ENCODE results near the gene YAP1.

Gene YAP1

GRCh38 chr11:102117472-102118113, 7.3 kb downstream of the YAP1 start:
- peak overlapping the region in 1 of 2 donors; percentile 38 for H3K27ac ChIP-seq
- H3K4me1 ChIP-seq = peaks cover 0 to 97% (median 52%) of the 10 kb centered on the region in 4 donors
- intact Hi-C loops (cut with DNase I; ENCODE audit: low total_unique reads) = loop anchor here (10.0 kb wide), 1 partner anchor 57 kb away; no protein-coding TSS in a partner anchor
- no peaks in the 10 kb centered on the region for H3K27me3 ChIP-seq
- H3K9me3 ChIP-seq = no peaks in the 10 kb centered on the region
- H3K4me3 ChIP-seq = no peak overlapping the region
- TF ChIP-seq, protein P1, sequence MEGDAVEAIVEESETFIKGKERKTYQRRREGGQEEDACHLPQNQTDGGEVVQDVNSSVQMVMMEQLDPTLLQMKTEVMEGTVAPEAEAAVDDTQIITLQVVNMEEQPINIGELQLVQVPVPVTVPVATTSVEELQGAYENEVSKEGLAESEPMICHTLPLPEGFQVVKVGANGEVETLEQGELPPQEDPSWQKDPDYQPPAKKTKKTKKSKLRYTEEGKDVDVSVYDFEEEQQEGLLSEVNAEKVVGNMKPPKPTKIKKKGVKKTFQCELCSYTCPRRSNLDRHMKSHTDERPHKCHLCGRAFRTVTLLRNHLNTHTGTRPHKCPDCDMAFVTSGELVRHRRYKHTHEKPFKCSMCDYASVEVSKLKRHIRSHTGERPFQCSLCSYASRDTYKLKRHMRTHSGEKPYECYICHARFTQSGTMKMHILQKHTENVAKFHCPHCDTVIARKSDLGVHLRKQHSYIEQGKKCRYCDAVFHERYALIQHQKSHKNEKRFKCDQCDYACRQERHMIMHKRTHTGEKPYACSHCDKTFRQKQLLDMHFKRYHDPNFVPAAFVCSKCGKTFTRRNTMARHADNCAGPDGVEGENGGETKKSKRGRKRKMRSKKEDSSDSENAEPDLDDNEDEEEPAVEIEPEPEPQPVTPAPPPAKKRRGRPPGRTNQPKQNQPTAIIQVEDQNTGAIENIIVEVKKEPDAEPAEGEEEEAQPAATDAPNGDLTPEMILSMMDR (IDR thresholded peaks at IDR 0.05) = no peak
- DNase-seq = no peak
- no peaks in the 10 kb centered on the region for H3K36me3 ChIP-seq

- no peaks in the 10 kb centered on the region for H3K27me3 ChIP-seq
- H3K9me3 ChIP-seq = no peaks in the 10 kb centered on the region
- H3K36me3 ChIP-seq = no peaks in the 10 kb centered on the region
- DNase-seq = no peak
- peaks cover 0 to 83% (median 43%) of the 10 kb centered on the region in 4 donors for H3K4me1 ChIP-seq
- intact Hi-C loops (cut with DNase I; ENCODE audit: low total_unique reads) = loop anchor here (10.0 kb wide), 1 partner anchor 56 kb away; no protein-coding TSS in a partner anchor
- peak overlapping the region; percentile 24 to 25 for H3K27ac ChIP-seq
- TF ChIP-seq, protein P1 (IDR thresholded peaks at IDR 0.05) = no peak
- no peak overlapping the region for H3K4me3 ChIP-seq
Observed at GRCh38 chr11:102118937-102119336, 8.7 kb downstream of the YAP1 start.

- Histone ChIP-seq H3K27ac (peak overlapping the region; percentile 24 to 25), H3K36me3 (no peaks in the 10 kb centered on the region), H3K9me3 (no peaks in the 10 kb centered on the region), H3K4me1 (peaks cover 0 to 73% (median 41%) of the 10 kb centered on the region in 4 donors), H3K4me3 (no peak overlapping the region), H3K27me3 (no peaks in the 10 kb centered on the region)
- TF ChIP-seq, protein P1 (IDR thresholded peaks at IDR 0.05) = no peak
- intact Hi-C loops (cut with DNase I; ENCODE audit: low total_unique reads) = loop anchor here (10.0 kb wide), 1 partner anchor 55 kb away; no protein-coding TSS in a partner anchor
- no peak for DNase-seq
Observed at GRCh38 chr11:102119997-102120396, 9.8 kb downstream of the YAP1 start.

DNA sequence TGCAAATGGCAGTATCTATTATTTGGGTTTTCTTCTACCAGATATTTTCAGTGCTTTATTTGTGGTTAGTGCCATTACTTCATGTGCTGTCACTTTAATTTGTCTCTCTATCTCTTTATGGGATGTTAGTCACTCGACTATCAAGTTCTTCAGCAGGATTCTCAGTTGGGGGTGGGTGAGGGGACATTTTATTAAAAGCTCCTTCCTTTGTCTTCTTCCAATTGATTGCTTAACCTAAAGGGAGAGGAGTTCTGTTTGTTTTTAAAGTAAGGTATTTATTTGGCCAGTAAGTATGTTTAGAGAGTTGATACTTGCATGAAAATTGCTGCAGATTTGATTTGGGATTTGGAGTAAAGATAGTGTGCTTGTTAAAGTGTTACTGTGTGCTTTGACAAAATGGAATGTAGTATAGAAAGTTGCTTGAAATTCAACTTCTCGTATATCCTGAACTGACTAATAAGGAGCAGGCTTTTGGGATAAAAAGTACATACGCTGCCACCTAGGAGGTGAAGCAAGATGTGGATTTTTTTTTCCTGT, 10.3 kb downstream of the YAP1 start:
- TF ChIP-seq, protein P1 (IDR thresholded peaks at IDR 0.05) = no peak
- intact Hi-C loops (cut with DNase I; ENCODE audit: low total_unique reads) = no loop called here
- DNase-seq = no peak
- Histone ChIP-seq H3K4me3 (no peak overlapping the region), H3K9me3 (no peaks in the 10 kb centered on the region), H3K36me3 (no peaks in the 10 kb centered on the region), H3K27ac (peak overlapping the region; percentile 24 to 25), H3K27me3 (no peaks in the 10 kb centered on the region), H3K4me1 (peaks cover 0 to 70% (median 39%) of the 10 kb centered on the region in 4 donors)

DNA sequence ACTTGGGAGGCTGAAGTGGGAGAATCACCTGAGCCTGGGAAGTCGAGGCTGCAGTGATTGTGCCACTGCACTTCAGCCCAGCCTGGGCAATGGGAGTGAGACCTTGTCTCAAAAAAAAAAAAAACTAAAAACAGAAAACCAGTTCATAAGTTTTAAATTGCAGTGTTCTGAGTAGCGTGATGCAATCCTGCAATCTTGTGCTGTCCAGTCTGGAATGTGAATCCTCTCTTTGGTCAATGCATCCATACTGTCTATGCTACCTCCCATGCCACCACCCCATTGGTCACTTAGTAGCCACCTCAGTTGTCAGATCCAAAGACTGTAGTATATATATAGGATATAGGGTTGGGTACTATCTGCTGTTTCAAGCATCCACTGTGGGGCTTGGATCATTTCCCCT, 11.1 kb downstream of the YAP1 start:
- no peaks in the 10 kb centered on the region for H3K36me3 ChIP-seq
- intact Hi-C loops (cut with DNase I; ENCODE audit: low total_unique reads) = no loop called here
- no peaks in the 10 kb centered on the region for H3K9me3 ChIP-seq
- peaks cover 0 to 69% (median 31%) of the 10 kb centered on the region in 4 donors for H3K4me1 ChIP-seq
- TF ChIP-seq, protein P1 (IDR thresholded peaks at IDR 0.05) = no peak
- H3K27ac ChIP-seq = peak overlapping the region in 1 of 2 donors; percentile 24
- no peak overlapping the region for H3K4me3 ChIP-seq
- no peak for DNase-seq
- no peaks in the 10 kb centered on the region for H3K27me3 ChIP-seq
